ENCODE results near the gene DNLZ.
"Not testable (repeated sequence)": the region's sequence is repeated elsewhere in the genome, so short reads cannot be mapped to it uniquely, and the experiment has no call there.

DNLZ gene

GRCh38 chr9:136363106-136363948, at the start of gene DNLZ:
TSS of gene DNLZ (minus strand) at chr9:136363744. CDS start at chr9:136363714, 30 bp downstream.
- FAIRE-seq, result peak; percentile 92
- peak; percentile 100 for DNase-seq (ENCODE audit: insufficient read length, low spot score)
- peak; percentile 71 for TF ChIP-seq POLR2A (IDR thresholded peaks at IDR 0.05; ENCODE audit: low read depth, low read length)

DNA sequence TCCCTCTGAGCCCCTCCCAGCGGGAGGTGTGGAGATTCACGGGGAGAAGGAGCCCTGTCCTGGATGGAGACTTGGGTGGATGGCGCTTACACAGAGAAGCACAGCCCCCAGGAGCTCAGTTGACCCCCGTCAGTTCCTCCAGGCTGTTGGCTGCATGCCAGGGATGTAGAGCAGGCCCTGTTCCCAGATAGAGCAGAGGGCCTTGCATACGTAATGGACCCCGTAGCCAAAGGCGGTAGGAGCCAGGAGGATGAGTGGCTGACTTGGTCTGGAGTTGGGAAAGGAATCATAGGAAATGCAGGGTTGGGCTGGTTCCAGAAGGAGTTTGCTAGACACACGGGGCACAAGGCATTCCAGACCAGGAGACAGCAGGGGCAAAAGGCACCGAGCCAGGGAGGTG, 49.4 kb upstream of the DNLZ start:
- DNase-seq (ENCODE audit: insufficient read length, low spot score) (no peak), FAIRE-seq (no peak)
- TF ChIP-seq POLR2A (IDR thresholded peaks at IDR 0.05; ENCODE audit: low read depth, low read length), result no peak

- FAIRE-seq (no peak), DNase-seq (ENCODE audit: insufficient read length, low spot score) (no peak)
- no peak for TF ChIP-seq POLR2A (IDR thresholded peaks at IDR 0.05; ENCODE audit: low read depth, low read length)
These were observed 47.8 kb upstream of the DNLZ start for GRCh38 chr9:136411378-136411777.

DNA sequence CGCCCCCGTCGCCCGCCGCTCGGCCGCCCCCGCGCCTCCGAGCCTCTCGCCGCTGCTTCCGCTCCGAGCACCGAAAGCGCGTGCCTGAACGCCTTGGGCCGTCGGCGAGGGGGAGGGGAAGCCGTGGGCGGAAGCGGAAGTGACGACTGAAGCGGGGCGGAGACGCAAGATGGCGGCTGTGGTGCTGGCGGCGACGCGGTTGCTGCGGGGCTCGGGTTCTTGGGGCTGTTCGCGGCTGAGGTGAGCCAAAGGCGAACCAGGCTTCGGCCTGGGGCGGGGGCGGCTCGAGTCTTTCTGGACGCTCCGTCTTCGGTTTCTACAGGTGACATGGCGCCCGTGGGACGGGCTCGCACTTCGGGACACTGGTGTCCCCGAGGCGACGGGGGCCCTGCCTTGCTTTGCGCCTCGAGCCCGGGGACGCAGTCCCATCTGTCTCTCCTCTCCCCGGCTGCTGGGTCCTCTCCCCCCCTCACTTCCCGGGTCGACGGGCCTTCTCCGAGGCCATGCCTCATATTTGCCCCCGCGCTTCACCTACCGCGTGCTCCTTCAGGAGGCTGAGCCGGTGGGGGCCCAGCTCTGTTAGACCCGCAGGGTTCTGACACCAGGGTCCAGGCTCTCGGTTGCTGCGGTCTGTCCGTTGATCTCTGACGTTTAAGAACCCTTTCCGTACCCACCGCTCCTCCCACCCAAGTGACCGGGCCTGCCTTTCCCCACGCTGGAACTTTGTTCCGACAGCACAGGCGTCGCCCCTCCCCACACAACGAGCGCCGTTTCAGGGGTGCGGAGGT, 47.1 kb upstream of the DNLZ start, which contains the start of the genes ENTR1 and PMPCA:
ENTR1 (minus strand) TSS at position 115 of the 788 bp plus-strand sequence. CDS start 217 bp downstream, outside the sequence.
PMPCA (plus strand) TSS at position 159 of the 788 bp plus-strand sequence; CDS start at position 170, 11 bp downstream.
- TF ChIP-seq POLR2A (IDR thresholded peaks at IDR 0.05; ENCODE audit: low read depth, low read length), result peak; percentile 98
- peak; percentile 99 for DNase-seq (ENCODE audit: insufficient read length, low spot score)
- no peak for FAIRE-seq

- FAIRE-seq (no peak), DNase-seq (ENCODE audit: insufficient read length, low spot score) (peak; percentile 58)
- TF ChIP-seq POLR2A (IDR thresholded peaks at IDR 0.05; ENCODE audit: low read depth, low read length), result peak; percentile 6; the same call in 1 of the 2 replicates
These were observed 46.3 kb upstream of the DNLZ start for GRCh38 chr9:136409557-136410455.

DNA sequence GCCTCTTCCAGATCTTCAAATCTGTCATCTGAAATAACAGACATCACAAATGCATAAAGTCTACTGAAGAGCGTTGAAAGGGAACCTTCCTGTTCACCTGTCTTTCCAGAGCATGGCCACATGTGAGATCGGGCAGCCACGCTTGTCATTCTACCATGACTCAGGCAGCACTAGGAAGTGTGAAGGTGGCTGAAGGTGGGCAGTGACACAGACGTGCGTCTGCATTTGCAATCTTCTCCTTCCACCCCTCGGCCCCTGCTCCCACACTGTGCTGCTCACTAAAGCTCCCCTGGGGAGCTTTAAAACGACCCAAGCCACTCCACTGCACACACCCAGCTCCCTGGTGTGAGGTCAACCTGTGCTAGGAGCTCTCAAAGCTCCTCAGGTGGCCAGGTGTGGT, 44.4 kb upstream of the DNLZ start:
- no peak for FAIRE-seq
- DNase-seq (ENCODE audit: insufficient read length, low spot score), result no peak
- no peak for TF ChIP-seq POLR2A (IDR thresholded peaks at IDR 0.05; ENCODE audit: low read depth, low read length)

- not testable (repeated sequence) for FAIRE-seq; DNase-seq (ENCODE audit: insufficient read length, low spot score)
These were observed 43.5 kb upstream of the DNLZ start for GRCh38 chr9:136407061-136407460.

DNA sequence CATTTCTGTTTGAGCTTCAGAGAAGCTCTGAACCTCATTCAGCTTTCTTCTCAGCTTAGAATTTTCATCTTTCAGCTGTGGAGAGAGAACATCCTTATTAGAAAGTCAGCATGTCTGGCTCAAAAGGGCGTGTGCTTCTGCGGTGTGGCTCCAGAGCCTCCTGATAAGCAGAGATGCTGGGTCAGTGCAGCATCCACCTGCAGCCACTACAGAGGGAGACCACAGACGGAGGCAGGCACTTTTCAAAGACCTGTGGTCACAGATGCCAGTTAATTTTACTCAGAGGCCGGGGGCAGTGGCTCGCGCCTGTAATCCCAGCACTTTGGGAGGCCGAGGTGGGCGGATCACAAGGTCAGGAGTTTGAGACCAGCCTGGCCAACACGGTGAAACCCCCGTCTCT, 42.4 kb upstream of the DNLZ start:
- FAIRE-seq; DNase-seq (ENCODE audit: insufficient read length, low spot score): not testable (repeated sequence)

DNA sequence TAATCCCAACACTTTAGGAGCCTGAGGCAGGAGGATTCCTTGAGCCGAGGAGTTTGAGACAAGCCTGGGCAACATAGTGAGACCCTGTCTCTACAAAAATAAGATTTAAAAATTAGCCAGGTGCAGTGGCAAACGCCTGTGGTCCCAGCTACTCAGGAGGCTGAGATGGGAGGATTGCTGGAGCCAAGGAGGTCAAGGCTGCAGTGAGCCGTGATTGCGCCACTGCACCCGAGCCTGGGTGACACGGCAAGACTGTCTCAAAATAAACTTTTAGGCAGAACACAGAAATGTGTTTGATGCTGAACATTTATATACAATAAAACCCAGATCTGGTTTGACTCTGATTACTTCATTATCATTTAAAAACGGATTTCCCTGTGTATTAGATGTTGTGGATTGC, 41.9 kb upstream of the DNLZ start:
- TF ChIP-seq POLR2A (IDR thresholded peaks at IDR 0.05; ENCODE audit: low read depth, low read length), result no peak
- FAIRE-seq, result no peak
- no peak for DNase-seq (ENCODE audit: insufficient read length, low spot score)

DNA sequence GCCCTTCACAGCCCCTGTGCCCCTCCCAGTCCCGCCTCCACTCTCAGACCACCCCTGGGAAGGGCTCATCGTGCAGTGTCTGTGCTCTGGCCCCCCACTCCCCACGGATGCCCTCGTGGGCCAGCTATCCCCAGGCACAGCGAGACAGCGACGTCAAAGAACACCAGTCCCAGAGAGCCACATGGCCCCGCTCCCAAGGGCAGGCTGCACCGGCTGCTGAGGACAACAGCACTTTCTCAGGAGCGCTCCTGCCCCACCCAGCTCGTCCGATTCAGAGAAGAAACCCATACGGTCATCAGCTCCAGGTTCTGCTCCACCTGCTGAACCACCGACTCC, 41.2 kb upstream of the DNLZ start:
- TF ChIP-seq POLR2A (IDR thresholded peaks at IDR 0.05; ENCODE audit: low read depth, low read length), result no peak
- DNase-seq (ENCODE audit: insufficient read length, low spot score) (no peak), FAIRE-seq (no peak)

- DNase-seq (ENCODE audit: insufficient read length, low spot score) (no peak), FAIRE-seq (no peak)
- no peak for TF ChIP-seq POLR2A (IDR thresholded peaks at IDR 0.05; ENCODE audit: low read depth, low read length)
These were observed 40.6 kb upstream of the DNLZ start for GRCh38 chr9:136403915-136404800.

DNA sequence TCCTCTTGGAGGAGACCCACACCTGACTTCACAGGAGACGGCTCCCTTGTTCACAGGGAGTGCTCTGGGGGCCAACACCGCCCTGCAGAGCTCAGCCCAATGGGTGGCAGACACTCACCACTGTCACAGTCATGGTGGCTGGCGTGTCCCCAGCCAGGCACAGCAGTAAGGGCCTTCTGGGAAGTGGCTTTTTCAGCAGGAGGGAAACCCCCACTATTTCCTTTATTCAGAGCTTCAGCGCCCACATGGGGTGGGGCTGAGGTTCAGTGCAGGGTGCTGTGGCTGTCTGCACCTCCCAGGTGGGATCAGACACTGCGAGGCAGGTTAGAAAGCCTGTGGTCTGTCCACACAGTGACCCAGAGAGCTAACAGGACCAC, 40.0 kb upstream of the DNLZ start:
- FAIRE-seq (no peak), DNase-seq (ENCODE audit: insufficient read length, low spot score) (no peak)
- TF ChIP-seq POLR2A (IDR thresholded peaks at IDR 0.05; ENCODE audit: low read depth, low read length), result no peak

- TF ChIP-seq POLR2A (IDR thresholded peaks at IDR 0.05; ENCODE audit: low read depth, low read length), result no peak
- FAIRE-seq (no peak), DNase-seq (ENCODE audit: insufficient read length, low spot score) (no peak)
These were observed 38.5 kb upstream of the DNLZ start for GRCh38 chr9:136402067-136402466.

All from H54 (cell line).